ENCODE data around the gene ZFPM1.

Gene ZFPM1

GRCh38 chr16:88577166-88577565 is 124.1 kb downstream of the ZFPM1 start:
- DNase-seq, result no peak

DNA sequence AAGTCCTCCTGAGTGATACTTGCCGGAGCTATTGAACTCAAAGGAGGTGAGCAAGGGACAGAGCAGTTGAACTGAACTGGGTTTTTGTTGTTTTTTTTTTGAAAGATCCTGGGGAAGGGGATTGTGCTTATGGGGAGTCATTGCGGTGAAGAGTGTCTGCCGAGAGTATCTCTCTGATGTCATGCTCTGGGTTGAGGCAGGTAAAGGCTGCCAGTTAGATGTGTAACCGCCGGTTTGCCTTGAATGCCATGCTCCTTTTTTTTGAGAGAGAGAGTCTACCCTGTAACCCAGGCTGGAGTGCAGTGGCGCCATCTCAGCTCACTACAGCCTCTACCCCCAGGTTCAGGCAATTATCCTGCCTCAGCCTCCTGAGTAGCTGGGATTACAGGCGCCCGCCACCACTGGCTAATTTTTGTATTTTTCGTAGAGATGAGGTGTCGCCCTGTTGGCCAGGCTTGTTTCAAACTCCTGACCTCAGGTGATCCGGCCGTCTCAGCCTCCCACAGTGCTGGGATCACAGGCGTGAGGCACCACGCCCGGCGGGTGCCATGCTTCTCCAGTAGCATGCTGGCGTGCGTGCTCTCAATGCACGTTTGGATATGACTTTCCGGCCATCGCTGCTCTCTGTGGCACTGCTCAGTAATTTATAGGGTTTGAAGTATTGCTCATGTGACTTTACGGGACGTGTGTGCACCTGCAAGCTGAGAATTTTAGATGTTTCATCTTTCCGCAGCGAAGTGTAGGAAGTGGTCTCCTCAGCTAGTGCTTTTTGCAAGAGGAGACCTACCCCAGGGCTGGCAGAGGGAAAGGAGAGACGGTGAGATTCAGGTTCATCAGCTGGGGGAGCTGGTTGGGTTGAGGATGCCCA is 125.6 kb downstream of the ZFPM1 start:
- no peak for DNase-seq

DNA sequence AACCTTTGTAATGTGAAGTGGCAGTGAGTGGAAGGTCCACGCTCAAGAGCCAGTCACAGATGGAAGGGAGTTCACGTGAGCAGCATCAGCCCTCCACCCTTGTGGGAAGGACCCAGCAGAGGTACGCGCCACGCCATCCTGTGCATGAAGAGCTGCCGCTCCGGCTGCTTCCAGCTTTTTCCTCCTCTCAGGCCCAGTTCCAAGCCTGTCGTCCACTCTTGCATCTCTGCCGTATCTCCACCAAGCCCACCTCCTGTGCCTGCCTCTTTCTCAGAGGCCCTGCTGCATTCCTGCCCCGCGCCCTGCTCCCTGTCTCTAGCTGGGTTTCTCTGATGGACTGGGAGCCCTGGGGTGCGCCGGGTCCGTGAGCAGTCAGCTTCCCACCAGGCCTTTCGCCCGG is 127.3 kb downstream of the ZFPM1 start:
- no peak for DNase-seq

GRCh38 chr16:88581033-88581432 is 128.0 kb downstream of the ZFPM1 start:
- no peak for DNase-seq

GRCh38 chr16:88582912-88583575 is 130.0 kb downstream of the ZFPM1 start:
- DNase-seq, result no peak

DNA sequence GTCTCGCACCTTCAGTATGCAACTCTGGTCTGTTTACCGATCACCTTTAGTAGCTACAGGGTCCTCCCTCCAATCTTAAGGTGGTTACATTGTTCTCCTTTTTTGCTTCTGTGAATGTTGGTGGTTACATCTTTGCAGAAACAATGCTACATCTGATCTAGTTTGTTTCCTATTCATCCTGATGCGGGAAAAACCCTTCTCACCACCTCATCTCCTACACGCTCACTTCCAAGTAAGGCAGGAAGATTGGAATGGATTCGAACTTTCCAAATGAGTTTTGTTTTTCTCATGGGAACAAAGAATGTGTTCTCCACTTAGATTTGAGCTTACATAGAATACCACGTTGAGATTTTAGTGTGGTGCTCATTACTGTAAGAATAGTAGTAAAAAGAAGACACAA is 131.6 kb downstream of the ZFPM1 start:
- no peak for DNase-seq

DNA sequence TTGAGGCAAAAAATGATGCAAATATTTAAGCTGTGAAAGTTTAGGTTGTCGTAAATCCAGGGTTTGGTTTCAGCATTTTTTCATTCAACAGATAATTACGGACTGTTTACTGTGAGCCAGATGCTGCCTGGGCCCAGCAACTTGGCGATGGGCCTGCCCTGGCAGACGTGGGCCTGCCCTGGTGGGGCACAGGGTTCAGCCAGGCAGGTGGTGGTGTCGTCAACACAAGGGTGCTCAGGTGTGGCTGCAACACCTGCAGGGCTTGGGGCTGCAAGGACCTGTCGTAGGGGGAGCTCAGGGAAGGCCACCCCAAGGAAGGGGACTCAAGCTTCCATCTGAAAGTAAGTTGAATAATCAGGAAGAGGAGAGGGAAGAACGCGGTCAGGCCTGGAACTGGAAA is 132.2 kb downstream of the ZFPM1 start:
- DNase-seq, result no peak

DNA sequence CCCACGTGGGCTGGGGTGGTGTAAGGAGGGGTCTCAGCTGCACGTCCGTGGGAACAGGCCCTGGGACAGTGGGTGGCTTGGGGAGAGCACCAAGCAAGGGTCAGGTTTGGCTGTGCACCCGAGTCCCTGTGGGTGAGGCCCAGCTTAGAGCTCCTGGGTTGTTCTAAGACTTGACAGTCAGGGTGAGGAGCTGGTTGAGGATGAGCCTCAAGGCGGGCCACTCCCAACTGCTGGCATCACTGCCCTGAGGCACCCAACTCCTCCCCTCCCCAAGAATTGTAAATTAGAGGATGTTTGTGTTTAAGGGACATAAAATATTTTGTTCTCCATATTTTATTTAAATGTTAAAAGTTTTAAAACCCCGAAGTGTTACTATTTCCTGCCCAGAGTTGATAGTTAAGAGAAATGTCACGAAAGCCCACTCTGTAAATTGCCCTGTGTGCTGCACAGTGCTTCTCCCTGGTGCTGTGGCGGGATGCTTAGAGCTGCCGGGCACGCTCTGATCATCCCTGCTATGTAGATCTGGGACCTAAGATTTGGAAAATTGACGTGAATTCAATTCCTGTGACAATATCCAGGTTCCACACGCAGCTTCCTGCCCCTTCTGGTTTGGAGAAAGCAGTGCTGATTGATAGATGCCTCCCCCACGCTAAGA is 133.0 kb downstream of the ZFPM1 start:
- DNase-seq, result no peak

Data from activated CD4-positive, alpha-beta T cell treated with anti-CD3 and anti-CD28 coated beads, Interleukin-2, amount 50 U/mL, for 16 hours (primary cell).